H1 (cell line): Measurements from ENCODE around the gene DGCR8. TPM values are rescaled to one million over a fixed set of nuclear protein-coding genes. Genes with fewer than 3 reads are reported as not detected.

Source experiments
- CBX8 ChIP-seq: fragments of 300-800, 300-1000 bp; sonication (generic); IDR thresholded peaks from 2 replicates; pipeline ENCODE4 v1.7.1; 2016; ENCODE audit warnings: low read depth, low read length, borderline replicate concordance
- CHD1 ChIP-seq: IDR thresholded peaks from 2 replicates; pipeline ENCODE4 v1.6.1; 2012; ENCODE audit warnings: low read depth, low read length, improper control_type of control experiment
- GTF2F1 ChIP-seq: IDR thresholded peaks from 2 replicates; pipeline ENCODE4 v1.6.1; 2012; ENCODE audit warnings: low read depth, low read length, improper control_type of control experiment, borderline replicate concordance
- HDAC6 ChIP-seq: IDR thresholded peaks from one replicate; pipeline ENCODE4 v1.7.1; 2012; ENCODE audit warnings: low read depth, mild to moderate bottlenecking, inconsistent platforms, low read length, moderate library complexity
- NRF1 ChIP-seq: IDR thresholded peaks from 2 replicates; pipeline ENCODE4 v1.6.1; 2011; ENCODE audit warnings: mild to moderate bottlenecking, low read depth, low read length, improper control_type of control experiment
- TAF7 ChIP-seq: optimal IDR thresholded peaks from 2 replicates; pipeline ENCODE3; 2011; ENCODE audit warnings: low read depth, mild to moderate bottlenecking, inconsistent platforms, low read length, moderate library complexity, borderline replicate concordance
- TBP ChIP-seq: IDR thresholded peaks from 2 replicates; pipeline ENCODE4 v1.6.1; 2011; ENCODE audit warnings: low read depth, low read length, improper control_type of control experiment
- TEAD4 ChIP-seq: IDR thresholded peaks from 2 replicates; pipeline ENCODE4 v1.6.1; 2012; ENCODE audit warnings: low read depth, low read length, inconsistent platforms, mixed read lengths
- polyA plus RNA-seq, 7 experiments: library from polyadenylated mRNA; depleted of rRNA in 3 of 7; stranded (reverse) in 5 of 7; unstranded in 2 of 7; fragments of >200 nt in 5 of 7; fragments of 200-250 nt in 2 of 7; gene quantifications; 1 replicate in 5 of 7; 2 replicates in 1 of 7; 4 replicates in 1 of 7; pipeline versions ENCODE4 v1.2.1 to v1.2.3, GENCODE V29; 2011 to 2013; ENCODE audit warnings: missing spikeins in 2 of 7, mixed read lengths in 2 of 7
- total RNA-seq: library from RNA; stranded (reverse); fragmentation: NEBNext Ultra II Directional; extraction: Animal tissue kit (Norgen Biotek cat#: 25700); gene quantifications from 2 replicates; pipeline ENCODE4 v1.2.1, GENCODE V29; 2021
- TF ChIP-seq, protein P1 (sequence below): fragments of 300-600 bp; sonication (generic); IDR thresholded peaks from 2 replicates; pipeline ENCODE4 v1.7.1; 2012; ENCODE audit warnings: low read length, moderate library complexity, mild to moderate bottlenecking, inconsistent platforms; ENCODE audit not compliant: insufficient replicate concordance

DGCR8 gene
- total and polyA plus RNA-seq, 2 of the 8 experiments (the other 6 are each of a cell fraction or from before 2014, with no cell fraction given): 23.7 to 43.7 TPM

- TF ChIP-seq, protein P1, sequence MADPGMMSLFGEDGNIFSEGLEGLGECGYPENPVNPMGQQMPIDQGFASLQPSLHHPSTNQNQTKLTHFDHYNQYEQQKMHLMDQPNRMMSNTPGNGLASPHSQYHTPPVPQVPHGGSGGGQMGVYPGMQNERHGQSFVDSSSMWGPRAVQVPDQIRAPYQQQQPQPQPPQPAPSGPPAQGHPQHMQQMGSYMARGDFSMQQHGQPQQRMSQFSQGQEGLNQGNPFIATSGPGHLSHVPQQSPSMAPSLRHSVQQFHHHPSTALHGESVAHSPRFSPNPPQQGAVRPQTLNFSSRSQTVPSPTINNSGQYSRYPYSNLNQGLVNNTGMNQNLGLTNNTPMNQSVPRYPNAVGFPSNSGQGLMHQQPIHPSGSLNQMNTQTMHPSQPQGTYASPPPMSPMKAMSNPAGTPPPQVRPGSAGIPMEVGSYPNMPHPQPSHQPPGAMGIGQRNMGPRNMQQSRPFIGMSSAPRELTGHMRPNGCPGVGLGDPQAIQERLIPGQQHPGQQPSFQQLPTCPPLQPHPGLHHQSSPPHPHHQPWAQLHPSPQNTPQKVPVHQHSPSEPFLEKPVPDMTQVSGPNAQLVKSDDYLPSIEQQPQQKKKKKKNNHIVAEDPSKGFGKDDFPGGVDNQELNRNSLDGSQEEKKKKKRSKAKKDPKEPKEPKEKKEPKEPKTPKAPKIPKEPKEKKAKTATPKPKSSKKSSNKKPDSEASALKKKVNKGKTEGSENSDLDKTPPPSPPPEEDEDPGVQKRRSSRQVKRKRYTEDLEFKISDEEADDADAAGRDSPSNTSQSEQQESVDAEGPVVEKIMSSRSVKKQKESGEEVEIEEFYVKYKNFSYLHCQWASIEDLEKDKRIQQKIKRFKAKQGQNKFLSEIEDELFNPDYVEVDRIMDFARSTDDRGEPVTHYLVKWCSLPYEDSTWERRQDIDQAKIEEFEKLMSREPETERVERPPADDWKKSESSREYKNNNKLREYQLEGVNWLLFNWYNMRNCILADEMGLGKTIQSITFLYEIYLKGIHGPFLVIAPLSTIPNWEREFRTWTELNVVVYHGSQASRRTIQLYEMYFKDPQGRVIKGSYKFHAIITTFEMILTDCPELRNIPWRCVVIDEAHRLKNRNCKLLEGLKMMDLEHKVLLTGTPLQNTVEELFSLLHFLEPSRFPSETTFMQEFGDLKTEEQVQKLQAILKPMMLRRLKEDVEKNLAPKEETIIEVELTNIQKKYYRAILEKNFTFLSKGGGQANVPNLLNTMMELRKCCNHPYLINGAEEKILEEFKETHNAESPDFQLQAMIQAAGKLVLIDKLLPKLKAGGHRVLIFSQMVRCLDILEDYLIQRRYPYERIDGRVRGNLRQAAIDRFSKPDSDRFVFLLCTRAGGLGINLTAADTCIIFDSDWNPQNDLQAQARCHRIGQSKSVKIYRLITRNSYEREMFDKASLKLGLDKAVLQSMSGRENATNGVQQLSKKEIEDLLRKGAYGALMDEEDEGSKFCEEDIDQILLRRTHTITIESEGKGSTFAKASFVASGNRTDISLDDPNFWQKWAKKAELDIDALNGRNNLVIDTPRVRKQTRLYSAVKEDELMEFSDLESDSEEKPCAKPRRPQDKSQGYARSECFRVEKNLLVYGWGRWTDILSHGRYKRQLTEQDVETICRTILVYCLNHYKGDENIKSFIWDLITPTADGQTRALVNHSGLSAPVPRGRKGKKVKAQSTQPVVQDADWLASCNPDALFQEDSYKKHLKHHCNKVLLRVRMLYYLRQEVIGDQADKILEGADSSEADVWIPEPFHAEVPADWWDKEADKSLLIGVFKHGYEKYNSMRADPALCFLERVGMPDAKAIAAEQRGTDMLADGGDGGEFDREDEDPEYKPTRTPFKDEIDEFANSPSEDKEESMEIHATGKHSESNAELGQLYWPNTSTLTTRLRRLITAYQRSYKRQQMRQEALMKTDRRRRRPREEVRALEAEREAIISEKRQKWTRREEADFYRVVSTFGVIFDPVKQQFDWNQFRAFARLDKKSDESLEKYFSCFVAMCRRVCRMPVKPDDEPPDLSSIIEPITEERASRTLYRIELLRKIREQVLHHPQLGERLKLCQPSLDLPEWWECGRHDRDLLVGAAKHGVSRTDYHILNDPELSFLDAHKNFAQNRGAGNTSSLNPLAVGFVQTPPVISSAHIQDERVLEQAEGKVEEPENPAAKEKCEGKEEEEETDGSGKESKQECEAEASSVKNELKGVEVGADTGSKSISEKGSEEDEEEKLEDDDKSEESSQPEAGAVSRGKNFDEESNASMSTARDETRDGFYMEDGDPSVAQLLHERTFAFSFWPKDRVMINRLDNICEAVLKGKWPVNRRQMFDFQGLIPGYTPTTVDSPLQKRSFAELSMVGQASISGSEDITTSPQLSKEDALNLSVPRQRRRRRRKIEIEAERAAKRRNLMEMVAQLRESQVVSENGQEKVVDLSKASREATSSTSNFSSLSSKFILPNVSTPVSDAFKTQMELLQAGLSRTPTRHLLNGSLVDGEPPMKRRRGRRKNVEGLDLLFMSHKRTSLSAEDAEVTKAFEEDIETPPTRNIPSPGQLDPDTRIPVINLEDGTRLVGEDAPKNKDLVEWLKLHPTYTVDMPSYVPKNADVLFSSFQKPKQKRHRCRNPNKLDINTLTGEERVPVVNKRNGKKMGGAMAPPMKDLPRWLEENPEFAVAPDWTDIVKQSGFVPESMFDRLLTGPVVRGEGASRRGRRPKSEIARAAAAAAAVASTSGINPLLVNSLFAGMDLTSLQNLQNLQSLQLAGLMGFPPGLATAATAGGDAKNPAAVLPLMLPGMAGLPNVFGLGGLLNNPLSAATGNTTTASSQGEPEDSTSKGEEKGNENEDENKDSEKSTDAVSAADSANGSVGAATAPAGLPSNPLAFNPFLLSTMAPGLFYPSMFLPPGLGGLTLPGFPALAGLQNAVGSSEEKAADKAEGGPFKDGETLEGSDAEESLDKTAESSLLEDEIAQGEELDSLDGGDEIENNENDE: no peak
- TF ChIP-seq GTF2F1 (no peak), TBP (no peak), CBX8 (no peak), TAF7 (no peak), TEAD4 (no peak), NRF1 (no peak), HDAC6 (no peak), CHD1 (no peak)
- TF ChIP-seq, all 59 proteins: peak for 0
Observed at GRCh38 chr22:20130319-20130718, 50.3 kb downstream of the DGCR8 start (continued).
